A549 (cell line): Measurements from ENCODE around the gene CEACAM16. TPM values are rescaled to one million over a fixed set of nuclear protein-coding genes. Genes with fewer than 3 reads are reported as not detected.
A peak's percentile ranks its signal among the peaks of the same experiment; 100 is the strongest.

Source experiments
- ATAC-seq, 2 experiments: fragments of 200-7000 bp in 1 of 2; fragments of >200 bp in 1 of 2; cut with Nextera tagmentation in 1 of 2; cut with Tn5 transposase in 1 of 2; 3 replicates each; pipeline versions ENCODE4 v1.8.0 to v1.9.1; 2018 to 2020; ENCODE audit warnings: mild to moderate bottlenecking in 1 of 2, moderate library complexity in 1 of 2
- CTCF ChIA-PET: fragments of 300-600 bp; sonication (Branson Sonifier 250); formaldehyde crosslinking; extraction: SDS; loops from one replicate; lab custom pipeline; 2021; ENCODE audit warnings: antibody characterized with exemption, inconsistent platforms; lab: Yijun Ruan, JAX
- POLR2A ChIA-PET: fragments of 350-600 bp; formaldehyde crosslinking; extraction: SDS; loops from one replicate; lab custom pipeline; 2021; ENCODE audit warnings: antibody characterized with exemption, inconsistent platforms; lab: Yijun Ruan, JAX
- DNase-seq, 2 experiments: peaks; one replicate each; pipeline versions ENCODE4 v3.0.0 to v3.0.0-alpha.2; 2011 to 2016; ENCODE audit warnings: low read depth in 1 of 2, low spot score in 1 of 2
- FAIRE-seq: peaks from 2 replicates; lab custom pipeline; 2011; peaks lifted over from hg19 to GRCh38; lab: Jason Lieb, UNC
- H3K27ac ChIP-seq, 2 experiments: fragments of >200 bp; sonication (Bioruptor Twin); formaldehyde crosslinking; 3 replicates each; pipeline ENCODE4 v1.5.1; 2016 to 2017
- H3K4me1 ChIP-seq: fragments of >200 bp; sonication (Bioruptor Twin); formaldehyde crosslinking; 3 replicates; pipeline ENCODE4 v1.6.1; 2016
- H3K4me2 ChIP-seq: fragments of >200 bp; sonication (Bioruptor Twin); formaldehyde crosslinking; 3 replicates; pipeline ENCODE4 v1.6.1; 2016
- H3K4me3 ChIP-seq: fragments of >200 bp; sonication (Bioruptor Twin); formaldehyde crosslinking; 3 replicates; pipeline ENCODE4 v1.5.1; 2016
- H3K9me3 ChIP-seq: fragments of >200 bp; sonication (Bioruptor Twin); formaldehyde crosslinking; 3 replicates; pipeline ENCODE4 v1.6.1; 2016
- JUN ChIP-seq, 2 experiments: fragments of >200 bp; sonication (Bioruptor Twin); formaldehyde crosslinking; IDR thresholded peaks; 2 replicates in 1 of 2; 3 replicates in 1 of 2; pipeline ENCODE4 v1.6.1; 2016 to 2017
- MAZ ChIP-seq: fragments of 150-350 bp; IDR thresholded peaks from 2 replicates; pipeline ENCODE4 v1.6.1; 2014; ENCODE audit warnings: antibody characterized with exemption, low read depth, low read length, borderline replicate concordance
- NPAS2 ChIP-seq: fragments of 250-450 bp; sonication (Bioruptor Pico); IDR thresholded peaks from 2 replicates; pipeline ENCODE4 v1.8.0; 2022; ENCODE audit warnings: mild to moderate bottlenecking, moderate library complexity, borderline replicate concordance
- RNF2 ChIP-seq: fragments of 200-600 bp; sonication (generic); IDR thresholded peaks from 2 replicates; pipeline ENCODE4 v1.6.1; 2016; ENCODE audit warnings: low read depth, mild to moderate bottlenecking, antibody characterized with exemption, moderate library complexity, borderline replicate concordance
- TFCP2L1 ChIP-seq: fragments of 250-450 bp; sonication (Bioruptor Pico); IDR thresholded peaks from 2 replicates; pipeline ENCODE4 v1.5.0; 2021; ENCODE audit warnings: mild to moderate bottlenecking
- ZFP36 ChIP-seq: fragments of 450-650 bp; IDR thresholded peaks from 2 replicates; pipeline ENCODE4 v1.6.1; 2014; ENCODE audit warnings: borderline replicate concordance; ENCODE audit not compliant: partially characterized antibody
- WGBS: methylation state at CpG from one replicate; pipeline ENCODE4 v1.1.6; 2017; ENCODE audit errors: missing lambda C conversion rate; 5-methylcytosine and 5-hydroxymethylcytosine counted together
- polyA plus RNA-seq, 4 experiments: library from polyadenylated mRNA; depleted of rRNA in 3 of 4; stranded (reverse); fragments of >200 nt; fragmentation: RNase III in 1 of 4; extraction: RNeasy Plus Mini Kit Qiagen cat#74134 plus additional on column Dnase treatment in 1 of 4; gene quantifications; 2 replicates in 3 of 4; 3 replicates in 1 of 4; pipeline ENCODE4 v1.2.3, GENCODE V29; 2011 to 2017
- small RNA-seq, 6 experiments: library from RNA; depleted of rRNA; stranded (forward); fragments of <200 nt; gene quantifications; one replicate each; pipeline ENCODE3, GENCODE V24; 2012

Gene CEACAM16
- polyA plus RNA-seq, 2 of the 4 experiments (the other 2 are of a cell fraction) = not detected

GRCh38 chr19:44758596-44758995, 59.6 kb downstream of the CEACAM16 start:
- TF ChIP-seq ZFP36 (peak; percentile 77), TFCP2L1 (CRISPR knock-in tag) (0 out of 2 replicates have a peak, but pooled peaks have one; percentile 34), JUN (IDR thresholded peaks at IDR 0.05) (peak in 1 of 2 experiments; percentile 46; a peak in 2 of 5 replicates), RNF2 (no peak)
- no peak overlapping the region for H3K4me2 ChIP-seq
- CTCF ChIA-PET = interaction anchor here (1.3 to 48.5 kb wide), 3 partner anchors 10 to 33 kb away, joined by 3 to 1899 read pairs (median 175); no protein-coding TSS in a partner anchor
- H3K9me3 ChIP-seq = no peaks in the 10 kb centered on the region
- H3K4me1 ChIP-seq = peaks cover 58% of the 10 kb centered on the region
- H3K4me3 ChIP-seq = no peak overlapping the region
- H3K27ac ChIP-seq = peak overlapping the region in 1 of 2 experiments; percentile 92; a peak in 3 of 6 replicates
- 74% methylated on average over 9 of the region's 9 CpGs for WGBS
- POLR2A ChIA-PET = no interaction called here
- ATAC-seq (peak in 1 of 2 experiments; percentile 11; a peak in 3 of 6 replicates), DNase-seq (peak in 1 of 2 experiments; percentile 76), FAIRE-seq (no peak)

GRCh38 chr19:44759083-44759804, 60.3 kb downstream of the CEACAM16 start:
- Histone ChIP-seq H3K4me2 (no peak overlapping the region), H3K27ac (peak overlapping the region in 1 of 2 experiments; percentile 92; a peak in 3 of 6 replicates), H3K9me3 (no peaks in the 10 kb centered on the region), H3K4me1 (peaks cover 58% of the 10 kb centered on the region)
- CTCF ChIA-PET = interaction anchor here (1.0 to 48.5 kb wide), 5 partner anchors 9 to 33 kb away, joined by 3 to 1899 read pairs (median 21); no protein-coding TSS in a partner anchor
- WGBS = 82% methylated on average over 7 of the region's 10 CpGs
- TF ChIP-seq MAZ = no peak
- TF ChIP-seq NPAS2 = no peak
- TF ChIP-seq, all 56 proteins: peak for 0
- ATAC-seq = no peak
- no peak for FAIRE-seq
- no peak overlapping the region for H3K4me3 ChIP-seq
- DNase-seq = no peak
- POLR2A ChIA-PET = interaction anchor here (0.6 kb wide), 1 partner anchor 114 kb away, joined by 3 read pairs; no protein-coding TSS in a partner anchor

Small RNA genes within 50 kb of the gene (small RNA-seq; reads per million reads assigned to genes)
- 0 reads per million in 6 experiments for gene RF00285

Other genes with a start within 250 kb of the CEACAM16 start
- 4.1 and 7.7 TPM in 2 replicates for gene ZNF180, start 198.6 kb upstream of the CEACAM16 start, polyA plus RNA-seq (2011; rRNA removed)
- gene ZNF180, start 198.6 kb upstream of the CEACAM16 start, polyA plus RNA-seq (2017; fragmentation: RNase III; extraction: RNeasy Plus Mini Kit Qiagen cat#74134 plus additional on column Dnase treatment) = 8.1 to 8.7 TPM (median 8.1 TPM) in 3 replicates
- 0.07 and 0.08 TPM in 2 replicates for gene CEACAM20, start 169.5 kb upstream of the CEACAM16 start, polyA plus RNA-seq (2011; rRNA removed)
- 0.05 TPM in 1 of 3 replicates, not detected in the others for gene CEACAM20, start 169.5 kb upstream of the CEACAM16 start, polyA plus RNA-seq (2017; fragmentation: RNase III; extraction: RNeasy Plus Mini Kit Qiagen cat#74134 plus additional on column Dnase treatment)
- gene IGSF23, start 85.6 kb upstream of the CEACAM16 start, polyA plus RNA-seq (2011; rRNA removed) = 0.14 and 0.29 TPM in 2 replicates
- 0.35 to 0.45 TPM (median 0.42 TPM) in 3 replicates for gene IGSF23, start 85.6 kb upstream of the CEACAM16 start, polyA plus RNA-seq (2017; fragmentation: RNase III; extraction: RNeasy Plus Mini Kit Qiagen cat#74134 plus additional on column Dnase treatment)
- gene PVR, start 55.2 kb upstream of the CEACAM16 start, polyA plus RNA-seq (2011; rRNA removed) = 108 and 110 TPM in 2 replicates
- 86.2 to 98.1 TPM (median 90.3 TPM) in 3 replicates for gene PVR, start 55.2 kb upstream of the CEACAM16 start, polyA plus RNA-seq (2017; fragmentation: RNase III; extraction: RNeasy Plus Mini Kit Qiagen cat#74134 plus additional on column Dnase treatment)
- gene CEACAM19, start 27.7 kb upstream of the CEACAM16 start, polyA plus RNA-seq (2011; rRNA removed) = 8.2 and 13.7 TPM in 2 replicates
- gene CEACAM19, start 27.7 kb upstream of the CEACAM16 start, polyA plus RNA-seq (2017; fragmentation: RNase III; extraction: RNeasy Plus Mini Kit Qiagen cat#74134 plus additional on column Dnase treatment) = 7.2 to 10.3 TPM (median 9.7 TPM) in 3 replicates
- gene BCL3, start 49.6 kb downstream of the CEACAM16 start, polyA plus RNA-seq (2011; rRNA removed) = 22.6 and 25.3 TPM in 2 replicates
- gene BCL3, start 49.6 kb downstream of the CEACAM16 start, polyA plus RNA-seq (2017; fragmentation: RNase III; extraction: RNeasy Plus Mini Kit Qiagen cat#74134 plus additional on column Dnase treatment) = 49.6 to 80.7 TPM (median 72.1 TPM) in 3 replicates
- not detected in 2 replicates for gene CBLC, start 78.7 kb downstream of the CEACAM16 start, polyA plus RNA-seq (2011; rRNA removed)
- not detected in 3 replicates for gene CBLC, start 78.7 kb downstream of the CEACAM16 start, polyA plus RNA-seq (2017; fragmentation: RNase III; extraction: RNeasy Plus Mini Kit Qiagen cat#74134 plus additional on column Dnase treatment)
- gene BCAM, start 110.0 kb downstream of the CEACAM16 start, polyA plus RNA-seq (2011; rRNA removed) = 15.2 and 18.4 TPM in 2 replicates
- gene BCAM, start 110.0 kb downstream of the CEACAM16 start, polyA plus RNA-seq (2017; fragmentation: RNase III; extraction: RNeasy Plus Mini Kit Qiagen cat#74134 plus additional on column Dnase treatment) = 77.5 to 102 TPM (median 88.1 TPM) in 3 replicates
- 69.4 and 84.8 TPM in 2 replicates for gene NECTIN2, start 147.1 kb downstream of the CEACAM16 start, polyA plus RNA-seq (2011; rRNA removed)
- gene NECTIN2, start 147.1 kb downstream of the CEACAM16 start, polyA plus RNA-seq (2017; fragmentation: RNase III; extraction: RNeasy Plus Mini Kit Qiagen cat#74134 plus additional on column Dnase treatment) = 77.7 to 92.4 TPM (median 89.6 TPM) in 3 replicates
- gene TOMM40, start 192.1 kb downstream of the CEACAM16 start, polyA plus RNA-seq (2011; rRNA removed) = 83.6 and 92.7 TPM in 2 replicates
- gene TOMM40, start 192.1 kb downstream of the CEACAM16 start, polyA plus RNA-seq (2017; fragmentation: RNase III; extraction: RNeasy Plus Mini Kit Qiagen cat#74134 plus additional on column Dnase treatment) = 172 to 201 TPM (median 180 TPM) in 3 replicates
- 9.4 and 12.5 TPM in 2 replicates for gene APOE, start 206.6 kb downstream of the CEACAM16 start, polyA plus RNA-seq (2011; rRNA removed)
- 16.2 to 31.9 TPM (median 20.2 TPM) in 3 replicates for gene APOE, start 206.6 kb downstream of the CEACAM16 start, polyA plus RNA-seq (2017; fragmentation: RNase III; extraction: RNeasy Plus Mini Kit Qiagen cat#74134 plus additional on column Dnase treatment)
- 82.1 and 88.7 TPM in 2 replicates for gene APOC1, start 215.5 kb downstream of the CEACAM16 start, polyA plus RNA-seq (2011; rRNA removed)
- gene APOC1, start 215.5 kb downstream of the CEACAM16 start, polyA plus RNA-seq (2017; fragmentation: RNase III; extraction: RNeasy Plus Mini Kit Qiagen cat#74134 plus additional on column Dnase treatment) = 172 to 198 TPM (median 196 TPM) in 3 replicates
- not detected in 2 replicates for gene APOC4, start 243.1 kb downstream of the CEACAM16 start, polyA plus RNA-seq (2011; rRNA removed)
- not detected in 3 replicates for gene APOC4, start 243.1 kb downstream of the CEACAM16 start, polyA plus RNA-seq (2017; fragmentation: RNase III; extraction: RNeasy Plus Mini Kit Qiagen cat#74134 plus additional on column Dnase treatment)
- gene APOC2, start 246.9 kb downstream of the CEACAM16 start, polyA plus RNA-seq (2011; rRNA removed) = not detected in 2 replicates
- gene APOC2, start 246.9 kb downstream of the CEACAM16 start, polyA plus RNA-seq (2017; fragmentation: RNase III; extraction: RNeasy Plus Mini Kit Qiagen cat#74134 plus additional on column Dnase treatment) = 0.27 TPM in 1 of 3 replicates, not detected in the others